A172 (cell line): Measurements from ENCODE around the gene RAB11FIP2. TPM values are rescaled to one million over a fixed set of nuclear protein-coding genes. Genes with fewer than 3 reads are reported as not detected.
"Not testable (repeated sequence)": the region's sequence is repeated elsewhere in the genome, so short reads cannot be mapped to it uniquely, and the experiment has no call there.

Experiments used
- DNase-seq: peaks from one replicate; pipeline ENCODE4 v3.0.0-alpha.2; 2015; ENCODE audit warnings: low spot score
- total RNA-seq: library from RNA; depleted of rRNA; stranded (reverse); fragments of >200 nt; shearing (Covaris generic); gene quantifications from 2 replicates; pipeline ENCODE4 v1.2.3, GENCODE V29; 2014; rRNA removed

Gene RAB11FIP2
- 21.6 and 26.0 TPM in 2 replicates for total RNA-seq

GRCh38 chr10:118046395-118047156 lies at the start of gene RAB11FIP2:
TSS of gene RAB11FIP2 (minus strand) at chr10:118046941. CDS start at chr10:118046163, 778 bp downstream.
- peak; percentile 81 for DNase-seq

- DNase-seq: no peak
Measured at GRCh38 chr10:118096022-118096421, 49.3 kb upstream of the RAB11FIP2 start.

DNA sequence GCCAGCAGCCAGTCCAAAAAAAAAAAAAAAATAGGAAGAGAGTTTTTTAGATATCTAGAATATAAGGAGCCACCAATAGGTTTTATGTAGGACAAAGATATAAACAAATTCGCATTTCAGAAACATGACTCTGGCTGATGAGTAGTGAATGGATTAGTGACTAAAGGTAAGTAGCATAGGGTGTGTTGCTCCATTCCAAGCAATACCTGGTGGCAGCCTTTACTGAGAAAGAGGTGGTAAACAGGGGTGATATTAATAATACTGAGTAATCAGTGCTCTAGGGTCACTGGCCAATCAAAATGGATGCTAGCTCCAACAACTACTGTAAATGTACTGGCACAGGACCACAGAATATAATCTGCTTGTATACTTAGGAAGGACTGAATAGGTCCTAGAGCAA lies 45.5 kb upstream of the RAB11FIP2 start:
- DNase-seq: no peak

DNA sequence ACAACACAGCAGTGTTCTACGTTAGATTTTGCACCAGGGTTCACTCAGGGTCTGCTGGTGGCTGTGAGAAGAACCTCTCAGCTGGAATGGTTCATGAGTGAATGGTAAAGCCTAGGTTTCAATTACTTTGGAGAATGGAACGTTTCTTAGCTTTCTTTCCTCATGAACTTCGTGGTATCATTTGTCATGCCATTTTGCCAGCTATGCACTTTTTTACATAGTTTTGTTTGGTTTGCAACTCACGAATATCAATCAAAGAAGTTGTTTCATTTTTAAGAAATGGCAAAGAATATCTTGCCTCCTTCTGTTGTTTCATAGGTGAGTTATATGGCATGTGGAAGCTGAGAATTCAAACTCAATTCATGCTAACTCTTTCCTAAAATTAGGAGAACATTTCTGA lies 34.1 kb upstream of the RAB11FIP2 start:
- DNase-seq: no peak

- DNase-seq: no peak
Measured at GRCh38 chr10:118076705-118077104, 30.0 kb upstream of the RAB11FIP2 start.

- no peak for DNase-seq
Measured at GRCh38 chr10:118072840-118073239, 26.1 kb upstream of the RAB11FIP2 start.

GRCh38 chr10:118067389-118067788 lies 20.6 kb upstream of the RAB11FIP2 start:
- DNase-seq: not testable (repeated sequence)

DNA sequence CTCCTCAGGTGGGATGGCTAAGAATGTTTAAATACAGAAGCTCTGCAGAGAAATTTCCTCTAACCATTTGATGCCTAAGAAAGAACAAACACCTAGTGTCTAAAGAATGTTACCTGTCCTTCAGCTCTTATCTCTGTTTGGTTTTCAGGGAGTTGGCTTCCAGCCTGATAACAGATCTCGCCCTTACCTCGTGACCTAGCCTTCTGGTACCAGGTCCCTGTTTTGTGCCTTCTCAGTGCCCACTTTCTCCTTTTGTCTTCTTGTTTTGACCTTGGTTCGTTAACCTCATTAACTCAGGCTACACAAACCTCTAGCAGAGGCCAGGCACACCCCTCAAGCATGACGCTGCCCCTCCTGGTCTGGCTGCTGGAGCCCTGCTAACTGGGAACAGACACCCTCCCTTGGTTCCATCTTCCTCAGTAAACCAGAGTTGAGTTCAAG lies 16.1 kb upstream of the RAB11FIP2 start:
- no peak for DNase-seq

- no peak for DNase-seq
Measured at GRCh38 chr10:118058371-118058770, 11.6 kb upstream of the RAB11FIP2 start.

- DNase-seq: no peak
Measured at GRCh38 chr10:118057361-118057760, 10.6 kb upstream of the RAB11FIP2 start.

GRCh38 chr10:118054383-118054782 lies 7.6 kb upstream of the RAB11FIP2 start:
- DNase-seq: no peak

DNA sequence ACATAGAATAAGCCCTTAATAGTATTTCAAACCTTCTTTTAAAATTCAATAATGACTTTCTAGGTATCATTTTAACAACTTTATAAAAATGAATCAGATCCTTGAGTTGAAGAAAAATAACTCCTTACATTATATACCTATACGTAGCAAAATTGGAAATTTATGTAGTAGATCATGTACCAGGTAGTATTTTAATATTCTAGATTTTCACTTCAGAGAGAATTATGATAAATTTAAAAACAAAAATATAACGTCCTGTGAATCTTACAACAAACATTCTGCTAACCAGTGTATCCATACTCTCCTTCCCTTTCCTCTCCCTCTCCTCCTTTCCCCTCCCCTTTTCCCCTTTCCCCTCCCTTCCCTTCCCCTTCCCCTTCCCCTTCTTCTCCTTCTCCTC lies 6.1 kb upstream of the RAB11FIP2 start:
- no peak for DNase-seq

GRCh38 chr10:118047880-118048279 lies 1.1 kb upstream of the RAB11FIP2 start:
- DNase-seq: no peak

DNA sequence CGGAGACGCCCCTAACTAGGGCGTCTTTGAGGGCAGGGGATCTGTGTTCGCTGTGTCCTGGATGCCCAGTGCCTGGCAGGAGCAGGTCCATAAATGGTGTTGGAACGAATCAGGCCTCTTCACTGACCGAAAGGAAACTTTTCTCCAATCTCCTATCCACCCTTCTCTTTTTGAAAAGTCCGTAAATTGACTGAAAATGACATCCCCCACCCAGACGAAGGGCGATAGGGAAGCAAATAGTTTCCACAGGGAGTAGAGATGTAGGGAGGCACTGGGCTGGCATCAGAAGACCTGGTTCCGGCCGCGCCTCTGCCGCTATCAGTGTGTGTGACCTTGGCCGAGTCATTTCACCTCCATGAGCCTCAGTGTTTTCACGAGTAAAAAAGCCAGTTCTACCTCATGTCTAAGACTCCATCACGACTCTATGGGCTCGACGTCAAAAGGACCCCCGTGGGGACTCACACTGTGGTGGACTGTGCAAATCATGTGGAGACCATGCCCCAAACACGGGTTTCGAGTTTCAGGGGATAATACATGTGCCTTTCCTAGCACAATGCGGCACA lies 497 bp upstream of the RAB11FIP2 start:
- no peak for DNase-seq

- peak; percentile 66 for DNase-seq
Measured at GRCh38 chr10:118045837-118046394, 825 bp downstream of the RAB11FIP2 start.

- no peak for DNase-seq
Measured at GRCh38 chr10:118045158-118045836, 1.4 kb downstream of the RAB11FIP2 start.

GRCh38 chr10:118042827-118043242 lies 3.9 kb downstream of the RAB11FIP2 start:
- DNase-seq: no peak

DNA sequence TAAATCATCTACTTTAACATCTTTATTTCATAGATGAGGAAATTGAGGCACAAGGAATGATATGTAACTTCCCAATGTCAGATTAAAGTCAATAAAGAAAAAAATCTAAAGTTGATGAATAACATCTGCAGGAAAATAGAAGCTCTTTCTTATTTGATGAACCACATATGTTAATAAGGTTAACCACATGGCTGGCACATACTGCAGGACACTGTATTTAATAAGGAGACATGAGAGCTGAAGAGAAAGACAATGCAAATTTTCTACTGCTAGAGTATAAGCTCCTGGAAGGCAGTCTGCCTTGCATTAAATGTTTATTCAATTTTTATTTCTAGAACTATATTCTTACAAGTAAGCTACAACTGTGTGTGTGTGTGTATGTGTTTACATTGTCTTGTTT lies 4.4 kb downstream of the RAB11FIP2 start:
- DNase-seq: no peak

DNA sequence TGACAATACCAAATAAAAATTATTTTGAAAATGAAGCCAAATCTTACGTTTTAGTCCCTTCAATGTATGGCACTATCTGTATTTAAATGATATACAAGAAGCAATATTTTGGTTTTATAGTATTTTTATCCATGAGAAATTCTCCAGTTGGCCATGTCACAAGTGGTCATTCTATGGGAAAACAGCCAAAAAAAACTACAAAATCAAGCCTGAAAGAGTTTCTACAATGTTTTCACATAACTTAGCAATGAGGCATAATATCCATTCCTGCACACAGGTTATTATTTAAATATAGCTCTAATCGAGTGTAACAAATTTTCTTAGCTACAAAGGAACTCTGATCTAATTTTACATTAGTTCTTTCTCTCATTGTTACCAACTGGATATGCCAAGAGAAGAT lies 5.4 kb downstream of the RAB11FIP2 start:
- DNase-seq: peak; percentile 51

DNA sequence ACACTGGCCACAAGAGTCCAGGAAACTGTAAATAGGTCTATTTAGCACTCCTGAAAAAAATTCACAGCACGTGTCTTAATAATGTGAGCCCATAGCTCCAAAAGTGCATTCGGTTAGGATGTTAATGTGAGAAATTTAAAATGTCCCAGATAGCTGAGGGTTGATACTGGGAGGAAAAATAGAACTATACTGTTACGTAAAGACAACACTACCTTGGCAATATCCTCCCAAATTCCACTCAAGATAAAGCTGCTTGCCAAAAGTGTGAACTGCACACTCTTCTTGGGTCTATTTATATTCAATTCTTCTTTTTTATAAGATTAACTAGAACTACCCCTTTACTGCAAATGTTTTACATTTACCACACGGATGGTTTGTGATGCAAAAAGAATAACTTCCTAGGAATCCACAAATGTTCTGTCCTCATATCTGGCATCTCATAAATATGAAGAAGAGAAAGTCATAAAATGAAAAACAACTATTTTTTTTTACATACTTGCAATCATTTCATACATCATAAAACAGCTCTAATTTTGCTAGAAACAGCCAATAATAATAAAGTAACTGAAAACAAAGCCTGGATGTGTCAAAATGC lies 10.4 kb downstream of the RAB11FIP2 start:
- DNase-seq: no peak

DNA sequence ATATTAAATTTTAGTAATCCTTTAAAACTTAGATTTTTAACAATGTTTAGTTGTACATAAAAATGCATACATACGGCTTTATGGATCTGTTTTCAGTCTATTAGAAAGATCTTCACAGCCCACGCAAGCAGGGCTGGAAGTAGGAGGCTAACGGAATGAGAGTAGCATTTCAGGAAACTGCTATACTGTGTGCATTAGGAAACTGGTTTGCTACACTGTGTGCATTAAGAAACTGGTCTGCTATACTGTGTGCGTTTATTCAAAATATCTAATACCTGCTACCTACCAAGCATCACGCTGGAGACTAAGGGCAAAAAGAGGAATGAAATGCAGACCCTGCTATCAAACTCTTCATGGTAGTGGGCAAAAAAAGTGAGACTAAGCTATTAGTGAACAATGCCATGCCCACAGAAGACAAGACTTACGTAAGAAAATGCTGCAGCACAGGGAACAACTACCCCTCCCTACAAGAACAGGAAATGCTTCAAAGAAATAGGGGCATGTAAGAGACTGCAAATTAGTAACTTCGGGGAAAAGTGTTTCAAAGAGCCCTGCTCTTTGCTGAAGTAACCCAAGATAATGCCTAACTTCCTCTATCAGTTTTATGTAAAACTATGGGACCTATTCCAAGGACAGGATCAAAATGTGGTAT lies 11.3 kb downstream of the RAB11FIP2 start:
- DNase-seq: no peak
